ENCODE data around the gene CGB7. TPM values are rescaled to one million over a fixed set of nuclear protein-coding genes. Genes with fewer than 3 reads are reported as not detected.

Gene CGB7
- total and polyA plus RNA-seq, 9 of the 15 experiments (the other 6 are each of a cell fraction or from before 2014, with no cell fraction given), result not detected

- CTCF ChIA-PET (ENCODE audit: low intra/inter-chr PET ratio), result no interaction called here
- intact Hi-C loops (cut with micrococcal nuclease), result no loop called here
Observed at GRCh38 chr19:49080392-49080791, 22.8 kb upstream of the CGB7 start.

More at GRCh38 chr19:49080392-49080791, 22.8 kb upstream of the CGB7 start:
- BruUV-seq (replicated peaks), result no TSS peak
- Histone ChIP-seq H3K4me3 (no peak overlapping the region), H3K4me1 (replicated peaks in 1 of 2; ENCODE audit: control insufficient read depth in 2 of 2, insufficient read depth in 2 of 2, low read length in 2 of 2) (peaks cover 5 to 19% of the 10 kb centered on the region in 2 experiments; a peak in 4 of 5 replicates), H3K27me3 (ENCODE audit: control insufficient read depth in 2 of 2, insufficient read depth in 2 of 2, low read length in 2 of 2) (no peaks in the 10 kb centered on the region), H4K20me1 (replicated peaks; ENCODE audit: control insufficient read depth, insufficient read depth, low read length) (no peaks in the 10 kb centered on the region; the same call in 1 of the 2 replicates), H3K79me2 (ENCODE audit: control insufficient read depth, insufficient read depth, low read length) (peaks cover 6% of the 10 kb centered on the region), H3K9me1 (ENCODE audit: control insufficient read depth, insufficient read depth, low read length) (no peaks in the 10 kb centered on the region), H3K27ac (ENCODE audit: extremely low read depth, low read depth, low read length) (no peak overlapping the region), H3K36me3 (ENCODE audit: control insufficient read depth, insufficient read depth, low read length) (no peaks in the 10 kb centered on the region), H3K9ac (ENCODE audit: insufficient read depth in 1 of 2, low read depth in 2 of 2, low read length in 2 of 2) (no peak overlapping the region), H2AFZ (ENCODE audit: low read depth, low read length) (no peak overlapping the region), H3K9me3 (replicated peaks; ENCODE audit: control insufficient read depth, insufficient read depth, low read depth, low read length) (no peaks in the 10 kb centered on the region), H3K4me2 (ENCODE audit: insufficient read depth, low read length) (no peak overlapping the region)
- in situ Hi-C loops (cut with MboI), result no loop called here
- no peak for ATAC-seq
- POLR2A ChIA-PET, result no interaction called here
- 65% methylated on average over 4 of the region's 4 CpGs for WGBS (ENCODE audit: insufficient coverage, low coverage, missing lambda C conversion rate)
- FAIRE-seq, result no peak
- TF ChIP-seq CBX2 (IDR thresholded peaks at IDR 0.05; ENCODE audit: insufficient read depth, low read length, poor library complexity, severe bottlenecking) (no peak), CEBPB (tag; IDR thresholded peaks at IDR 0.05) (0 out of 2 replicates have a peak, but pooled peaks have one; percentile 6), ZNF764 (CRISPR knock-in tag; IDR thresholded peaks at IDR 0.05; ENCODE audit: low read depth) (no peak), NRF1 (conservative IDR thresholded peaks at IDR 0.05 in 1 of 2, IDR thresholded peaks at IDR 0.05 in 1 of 2) (no peak), ZNF143 (CRISPR knock-in tag; IDR thresholded peaks at IDR 0.05) (no peak), MITF (IDR thresholded peaks at IDR 0.05) (no peak)
- no peak for DNase-seq (ENCODE audit: extremely low read depth in 1 of 4, low spot score in 3 of 4)
